Sigmoid colon (tissue), 7 donors: Measurements from ENCODE around the gene HOXA10. TPM values are rescaled to one million over a fixed set of nuclear protein-coding genes. Genes with fewer than 3 reads are reported as not detected.
A peak's percentile ranks its signal among the peaks of the same experiment; 100 is the strongest.

Source experiments
- DNase-seq: peaks from one replicate; pipeline ENCODE4 v3.0.0-alpha.2; 2019
- H3K27ac ChIP-seq, 4 donors: fragments of 200-600 bp; sonication (generic); one replicate each; pipeline ENCODE4 v1.5.1; 2016 to 2019; ENCODE audit warnings: mild to moderate bottlenecking in 1 of 4
- H3K27me3 ChIP-seq, 3 donors: fragments of 200-600 bp; sonication (generic); one replicate each; pipeline ENCODE4 v1.5.1; 2019; ENCODE audit warnings: mild to moderate bottlenecking in 1 of 3
- H3K36me3 ChIP-seq, 4 donors: fragments of 200-600 bp; sonication (generic); one replicate each; pipeline ENCODE4 v1.5.1; 2016 to 2019
- H3K4me1 ChIP-seq, 4 donors: fragments of 200-600 bp; sonication (generic); one replicate each; pipeline ENCODE4 v1.5.1; 2017 to 2019
- H3K4me3 ChIP-seq, 4 donors: fragments of 200-600 bp; sonication (generic); one replicate each; pipeline ENCODE4 v1.5.1; 2017 to 2019; ENCODE audit warnings: mild to moderate bottlenecking in 2 of 4, moderate library complexity in 1 of 4
- H3K9me3 ChIP-seq, 4 donors: fragments of 200-600 bp in 3 of 4; sonication (generic) in 3 of 4; one replicate each; pipeline versions ENCODE4 v1.5.1 to v1.6.1; 2013 to 2019
- CTCF ChIP-seq, 4 experiments: fragments of 450-650 bp in 3 of 4; fragments of 200-600 bp in 1 of 4; IDR thresholded peaks; one replicate each; pipeline ENCODE4 v1.5.1; 2016 to 2019; ENCODE audit warnings: antibody characterized with exemption in 4 of 4, mild to moderate bottlenecking in 3 of 4, moderate library complexity in 2 of 4
- EP300 ChIP-seq, 4 donors: sonication (generic); formaldehyde crosslinking; IDR thresholded peaks; one replicate each; pipeline ENCODE4 v1.6.1; 2017; ENCODE audit warnings: antibody characterized with exemption in 4 of 4
- POLR2A ChIP-seq, 2 donors: fragments of 450-650 bp; IDR thresholded peaks; one replicate each; pipeline ENCODE4 v1.6.1; 2016; ENCODE audit warnings: antibody characterized with exemption in 2 of 2, mild to moderate bottlenecking in 2 of 2, moderate library complexity in 2 of 2
- POLR2AphosphoS5 ChIP-seq, 4 donors: sonication (generic); formaldehyde crosslinking; IDR thresholded peaks; one replicate each; pipeline ENCODE4 v1.6.1; 2017; ENCODE audit warnings: antibody characterized with exemption in 4 of 4
- WGBS, 2 donors: extraction: QIAGEN DNeasy Blood & Tissue Kit; methylation state at CpG; one replicate each; pipeline ENCODE4 v1.1.7; 2013; 5-methylcytosine and 5-hydroxymethylcytosine counted together
- intact Hi-C: fragments of 100-400 bp; cut with DNase I; formaldehyde crosslinking; loops from one replicate; pipeline ENCODE4 v1.15.1; 2023
- polyA plus RNA-seq, 3 donors: library from polyadenylated mRNA; stranded (reverse); fragments of 200-250 nt; gene quantifications; one replicate each; pipeline ENCODE4 v1.2.3, GENCODE V29; 2013
- total RNA-seq, 4 donors: library from RNA; depleted of rRNA; stranded (reverse); fragments of >200 nt; gene quantifications; one replicate each; pipeline ENCODE4 v1.1.0, GENCODE V29; 2016
- donor health status: healthy with polysubstance abuse.
- donor health status: Bipolar disorder and iron deficiency.
- donor health status: healthy.

HOXA10 gene
- total and polyA plus RNA-seq, 7 donors, result 22.2 to 64.0 (median 55.1) TPM

GRCh38 chr7:27176962-27177794, 3.1 kb upstream of the HOXA10 start:
- Histone ChIP-seq H3K9me3 (no peaks in the 10 kb centered on the region), H3K36me3 (no peaks in the 10 kb centered on the region), H3K27me3 (no peaks in the 10 kb centered on the region), H3K4me1 (peaks cover 0 to 54% (median 38%) of the 10 kb centered on the region in 4 donors), H3K4me3 (peak overlapping the region; percentile 48 to 85 (median 82)), H3K27ac (peak overlapping the region in 3 of 4 donors; percentile 97 to 98 (median 98))
- DNase-seq, result peak; percentile 70
- no peak for TF ChIP-seq CTCF (IDR thresholded peaks at IDR 0.05)
- TF ChIP-seq POLR2A (IDR thresholded peaks at IDR 0.05), result peak in 1 of 2 donors; percentile 7
- peak in 2 of 4 donors; percentile 10 to 15 for TF ChIP-seq POLR2AphosphoS5 (IDR thresholded peaks at IDR 0.05)
- intact Hi-C loops, result no loop called here
- WGBS, 2 donors, result 10 to 55% methylated on average over 22 of the region's 22 CpGs

DNA sequence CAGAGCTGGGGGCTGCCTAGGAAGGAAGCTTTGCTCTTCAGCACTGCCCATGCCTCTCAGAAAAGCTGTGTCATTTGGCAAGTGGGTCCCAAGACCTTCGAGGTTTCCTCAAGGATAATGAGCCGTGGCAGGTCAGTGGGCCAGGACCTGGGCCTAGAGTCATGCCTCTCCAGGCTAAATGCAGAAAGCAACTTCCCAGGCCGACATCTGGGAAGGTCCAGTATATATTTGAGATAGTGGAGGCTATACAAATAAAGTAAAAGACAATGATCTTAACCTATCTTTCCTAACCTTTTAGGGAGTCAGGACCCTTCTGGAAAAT, 2.4 kb upstream of the HOXA10 start:
- 8 to 47% methylated on average over 3 of the region's 3 CpGs for WGBS, 2 donors
- TF ChIP-seq CTCF (IDR thresholded peaks at IDR 0.05) (no peak), EP300 (IDR thresholded peaks at IDR 0.05) (no peak), POLR2AphosphoS5 (IDR thresholded peaks at IDR 0.05) (no peak), POLR2A (IDR thresholded peaks at IDR 0.05) (no peak)
- Histone ChIP-seq H3K9me3 (no peaks in the 10 kb centered on the region), H3K4me1 (peaks cover 0 to 47% (median 31%) of the 10 kb centered on the region in 4 donors), H3K27me3 (no peaks in the 10 kb centered on the region), H3K36me3 (no peaks in the 10 kb centered on the region), H3K4me3 (peak overlapping the region; percentile 48 to 85 (median 82)), H3K27ac (peak overlapping the region in 3 of 4 donors; percentile 97 to 98 (median 98))
- DNase-seq, result no peak
- intact Hi-C loops, result no loop called here

DNA sequence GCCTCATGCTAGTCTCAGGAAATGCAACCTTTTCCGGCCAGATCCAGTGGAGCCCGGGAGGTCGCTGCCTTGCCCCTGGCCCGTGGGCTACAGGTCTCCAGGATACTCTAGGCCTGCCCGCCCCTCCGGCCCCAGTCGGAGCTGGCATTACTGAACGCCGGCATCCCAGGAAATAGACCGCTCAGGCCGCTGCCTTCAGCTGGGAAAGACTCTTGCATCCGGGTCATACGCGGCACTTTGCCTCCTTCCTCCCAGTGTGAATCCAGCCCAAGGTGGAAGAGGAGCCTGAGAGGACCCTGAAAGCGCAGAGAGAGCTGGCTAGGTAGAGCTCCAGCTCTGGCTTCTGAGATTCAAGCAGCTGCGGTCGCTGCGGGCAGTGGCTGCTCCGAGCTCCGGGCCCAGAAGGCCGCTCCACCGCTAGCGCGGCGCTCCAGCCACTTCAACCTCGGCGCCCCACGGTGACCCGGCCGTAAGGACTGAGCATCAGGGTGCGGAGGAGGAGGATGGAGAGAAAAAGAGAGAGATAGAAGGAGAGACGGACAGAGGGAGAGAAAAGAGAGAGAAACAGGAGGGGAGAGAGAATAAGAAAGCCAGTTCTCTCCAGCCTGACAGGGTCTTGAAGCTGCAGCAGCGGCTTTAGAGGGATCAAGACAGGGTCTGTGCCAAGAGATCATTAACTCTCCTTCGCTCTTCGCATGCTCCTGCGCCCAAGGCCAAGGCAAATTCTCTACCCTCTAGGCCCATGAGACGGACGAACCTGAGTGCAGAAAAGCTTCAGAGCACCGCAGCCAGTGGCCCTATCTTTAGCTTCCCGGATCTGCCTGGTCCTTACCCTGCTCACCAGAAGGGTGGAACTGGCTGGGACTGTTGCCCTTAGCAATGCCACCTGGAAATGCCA, 1.8 kb upstream of the HOXA10 start:
- no peaks in the 10 kb centered on the region for H3K27me3 ChIP-seq
- H3K36me3 ChIP-seq, result no peaks in the 10 kb centered on the region
- peak; percentile 78 for DNase-seq
- H3K27ac ChIP-seq, result peak overlapping the region in 3 of 4 donors; percentile 97 to 98 (median 98)
- H3K4me3 ChIP-seq, result peak overlapping the region; percentile 48 to 85 (median 82)
- peaks cover 0 to 41% (median 26%) of the 10 kb centered on the region in 4 donors for H3K4me1 ChIP-seq
- intact Hi-C loops, result no loop called here
- TF ChIP-seq CTCF (IDR thresholded peaks at IDR 0.05), result no peak
- no peak for TF ChIP-seq POLR2AphosphoS5 (IDR thresholded peaks at IDR 0.05)
- TF ChIP-seq POLR2A (IDR thresholded peaks at IDR 0.05), result no peak
- no peak for TF ChIP-seq EP300 (IDR thresholded peaks at IDR 0.05)
- no peaks in the 10 kb centered on the region for H3K9me3 ChIP-seq
- 11 to 53% methylated on average over 40 of the region's 40 CpGs for WGBS, 2 donors

GRCh38 chr7:27174874-27175625, 930 bp upstream of the HOXA10 start:
- H3K27me3 ChIP-seq, result no peaks in the 10 kb centered on the region
- peak overlapping the region in 3 of 4 donors; percentile 97 to 98 (median 98) for H3K27ac ChIP-seq
- peak; percentile 71 to 85 (median 78) for TF ChIP-seq POLR2AphosphoS5 (IDR thresholded peaks at IDR 0.05)
- peak; percentile 55 to 77 for TF ChIP-seq POLR2A (IDR thresholded peaks at IDR 0.05)
- TF ChIP-seq EP300 (IDR thresholded peaks at IDR 0.05), result no peak
- H3K4me1 ChIP-seq, result peaks cover 0 to 33% (median 18%) of the 10 kb centered on the region in 4 donors
- peak overlapping the region; percentile 48 to 85 (median 82) for H3K4me3 ChIP-seq
- no peaks in the 10 kb centered on the region for H3K9me3 ChIP-seq
- intact Hi-C loops, result no loop called here
- WGBS, 2 donors, result 9 to 58% methylated on average over 12 of the region's 12 CpGs
- H3K36me3 ChIP-seq, result no peaks in the 10 kb centered on the region
- peak; percentile 87 for DNase-seq
